Neural cell (in vitro differentiated cells): ENCODE measurements around the gene PHF2. TPM values are rescaled to one million over a fixed set of nuclear protein-coding genes. Genes with fewer than 3 reads are reported as not detected.

ENCODE experiments used
- H2AFZ ChIP-seq: fragments of 200-600, 300-800 bp; sonication (generic), shearing (Covaris generic); 2 replicates; pipeline ENCODE4 v1.6.0; 2014; ENCODE audit warnings: low read depth, mild to moderate bottlenecking, antibody characterized with exemption, low read length, moderate library complexity
- H3F3A ChIP-seq: fragments of 200-600 bp; shearing (Covaris generic); 2 replicates; pipeline ENCODE4 v1.6.1; 2016; ENCODE audit warnings: mild to moderate bottlenecking, moderate library complexity, mixed read lengths, antibody characterized with exemption, low read length; ENCODE audit not compliant: insufficient read depth, poor library complexity, severe bottlenecking
- H3K27ac ChIP-seq: fragments of 200-600, 300-800 bp; sonication (generic), shearing (Covaris generic); 2 replicates; pipeline ENCODE4 v1.5.1; 2014; ENCODE audit warnings: mild to moderate bottlenecking, low read length, moderate library complexity
- H3K27me3 ChIP-seq: fragments of 300-800, 200-600 bp; sonication (generic), shearing (Covaris generic); 2 replicates; pipeline ENCODE4 v1.6.0; 2014; ENCODE audit warnings: mild to moderate bottlenecking, low read depth, low read length, moderate library complexity; ENCODE audit not compliant: insufficient read depth
- H3K36me3 ChIP-seq: fragments of 300-800, 200-600 bp; sonication (generic), shearing (Covaris generic); 2 replicates; pipeline ENCODE4 v1.5.1; 2014; ENCODE audit warnings: mild to moderate bottlenecking, antibody characterized with exemption, low read length, moderate library complexity; ENCODE audit not compliant: insufficient read depth
- H3K4me2 ChIP-seq: fragments of 300-800, 200-600 bp; sonication (generic), shearing (Covaris generic); 2 replicates; pipeline ENCODE4 v1.6.0; 2014; ENCODE audit warnings: mild to moderate bottlenecking, low read length
- H3K4me3 ChIP-seq: fragments of 300-800, 200-600 bp; sonication (generic), shearing (Covaris generic); 2 replicates; pipeline ENCODE4 v1.5.1; 2014; ENCODE audit warnings: mild to moderate bottlenecking, low read length, moderate library complexity
- H3K79me2 ChIP-seq: fragments of 200-600 bp; shearing (Covaris generic); replicated peaks from 2 replicates; pipeline ENCODE4 v1.6.0; 2014; ENCODE audit warnings: mild to moderate bottlenecking, low read length, moderate library complexity; ENCODE audit not compliant: insufficient read depth
- H3K9ac ChIP-seq: fragments of 300-800, 200-600 bp; sonication (generic), shearing (Covaris generic); 2 replicates; pipeline ENCODE4 v1.6.1; 2016; ENCODE audit warnings: mild to moderate bottlenecking, low read length, mixed read lengths
- H3K9me2 ChIP-seq: fragments of 200-600 bp; shearing (Covaris generic); 2 replicates; pipeline ENCODE4 v1.6.1; 2016; ENCODE audit warnings: mild to moderate bottlenecking, low read length, mixed read lengths; ENCODE audit not compliant: insufficient read depth
- H3K9me3 ChIP-seq: fragments of 200-600, 300-800 bp; sonication (generic), shearing (Covaris generic); 2 replicates; pipeline ENCODE4 v1.6.1; 2016; ENCODE audit warnings: mild to moderate bottlenecking, mixed run types, low read length, moderate library complexity, mixed read lengths
- H4K20me1 ChIP-seq: fragments of 200-600 bp; shearing (Covaris generic); 2 replicates; pipeline ENCODE4 v1.6.1; 2016; ENCODE audit warnings: mild to moderate bottlenecking, mixed run types; ENCODE audit not compliant: insufficient read depth
- CTCF ChIP-seq: fragments of 450-650 bp; IDR thresholded peaks from 2 replicates; pipeline ENCODE4 v1.5.1; 2014; ENCODE audit warnings: antibody characterized with exemption, mild to moderate bottlenecking, moderate library complexity; ENCODE audit not compliant: poor library complexity, severe bottlenecking
- EP300 ChIP-seq: fragments of 450-650 bp; conservative IDR thresholded peaks from 2 replicates; pipeline ENCODE4 v1.6.1; 2014; ENCODE audit warnings: antibody characterized with exemption, mild to moderate bottlenecking, moderate library complexity; ENCODE audit not compliant: poor library complexity, severe bottlenecking
- EZH2 ChIP-seq: fragments of 200-600, 300-800 bp; shearing (Covaris generic), sonication (generic); IDR thresholded peaks from 2 replicates; pipeline ENCODE4 v1.6.1; 2014; ENCODE audit warnings: antibody characterized with exemption, low read length, borderline replicate concordance, mild to moderate bottlenecking; ENCODE audit not compliant: insufficient read depth, poor library complexity, severe bottlenecking
- MXI1 ChIP-seq: fragments of 450-650 bp; conservative IDR thresholded peaks from 2 replicates; pipeline ENCODE4 v1.6.1; 2014; ENCODE audit warnings: antibody characterized with exemption, mild to moderate bottlenecking; ENCODE audit not compliant: poor library complexity, severe bottlenecking
- POLR2AphosphoS5 ChIP-seq: IDR thresholded peaks from 2 replicates; pipeline ENCODE4 v1.6.1; 2012
- RAD21 ChIP-seq: fragments of 450-650 bp; conservative IDR thresholded peaks from 2 replicates; pipeline ENCODE4 v1.6.1; 2014; ENCODE audit warnings: antibody characterized with exemption, mild to moderate bottlenecking, moderate library complexity
- REST ChIP-seq: IDR thresholded peaks from 2 replicates; pipeline ENCODE4 v1.6.1; 2012; ENCODE audit warnings: borderline replicate concordance
- SMC3 ChIP-seq: fragments of 450-650 bp; conservative IDR thresholded peaks from 2 replicates; pipeline ENCODE4 v1.6.1; 2014; ENCODE audit warnings: antibody characterized with exemption, mild to moderate bottlenecking, moderate library complexity; ENCODE audit not compliant: poor library complexity
- TAF1 ChIP-seq: IDR thresholded peaks from 2 replicates; pipeline ENCODE4 v1.6.1; 2012; ENCODE audit warnings: low read depth
- polyA plus RNA-seq: library from polyadenylated mRNA; depleted of rRNA; stranded (reverse); fragments of >200 nt; gene quantifications from 2 replicates; pipeline ENCODE4 v1.2.3, GENCODE V29; 2014

The PHF2 gene
- polyA plus RNA-seq, 1 donor from 2014 or later, result 42.4 TPM

- no peak overlapping the region for H2AFZ ChIP-seq
- H3K4me3 ChIP-seq, result no peak overlapping the region
- no peaks in the 10 kb centered on the region for H3K36me3 ChIP-seq
- no peaks in the 10 kb centered on the region for H3K9me3 ChIP-seq
- H3K9me2 ChIP-seq, result no peaks in the 10 kb centered on the region
- no peaks in the 10 kb centered on the region for H3K27me3 ChIP-seq
- H3F3A ChIP-seq, result no peaks in the 10 kb centered on the region
- no peaks in the 10 kb centered on the region for H4K20me1 ChIP-seq
- H3K27ac ChIP-seq, result no peak overlapping the region
- H3K9ac ChIP-seq, result no peak overlapping the region
- H3K4me2 ChIP-seq, result no peak overlapping the region
- no peaks in the 10 kb centered on the region for H3K79me2 ChIP-seq
- TF ChIP-seq SMC3 (no peak), CTCF (no peak), EP300 (no peak), EZH2 (no peak), POLR2AphosphoS5 (no peak), MXI1 (no peak), REST (no peak), RAD21 (no peak), TAF1 (no peak)
These were observed 114.2 kb downstream of the PHF2 start for GRCh38 chr9:93690618-93691017.

GRCh38 chr9:93693129-93693528 lies 116.7 kb downstream of the PHF2 start:
- no peaks in the 10 kb centered on the region for H3K9me2 ChIP-seq
- H3K36me3 ChIP-seq, result no peaks in the 10 kb centered on the region
- H3K27ac ChIP-seq, result no peak overlapping the region
- TF ChIP-seq POLR2AphosphoS5 (no peak), MXI1 (no peak), EP300 (no peak), REST (no peak), RAD21 (no peak), CTCF (no peak), TAF1 (no peak)
- no peak overlapping the region for H3K4me3 ChIP-seq
- no peak overlapping the region for H3K9ac ChIP-seq
- H4K20me1 ChIP-seq, result no peaks in the 10 kb centered on the region
- no peaks in the 10 kb centered on the region for H3K79me2 ChIP-seq
- no peaks in the 10 kb centered on the region for H3F3A ChIP-seq
- H3K4me2 ChIP-seq, result no peak overlapping the region
- no peak overlapping the region for H2AFZ ChIP-seq
- H3K9me3 ChIP-seq, result no peaks in the 10 kb centered on the region
- no peaks in the 10 kb centered on the region for H3K27me3 ChIP-seq
